K562 (cell line): Measurements from ENCODE around the gene ZNF460. TPM values are rescaled to one million over a fixed set of nuclear protein-coding genes. Genes with fewer than 3 reads are reported as not detected.

Experiments used
- BRD4 ChIP-seq: fragments of 200-600 bp; sonication (generic); IDR thresholded peaks from 2 replicates; pipeline ENCODE4 v1.6.1; 2017; ENCODE audit warnings: inconsistent platforms
- CEBPB ChIP-seq: fragments of 450-650 bp; IDR thresholded peaks from 2 replicates; pipeline ENCODE4 v1.6.1; 2016; ENCODE audit warnings: missing genetic modification characterization, missing compliant biosample characterization
- HNRNPL ChIP-seq: fragments of 200-400 bp; formaldehyde crosslinking; IDR thresholded peaks from 2 replicates; pipeline ENCODE4 v1.6.1; 2017; ENCODE audit warnings: low read depth, mild to moderate bottlenecking, low read length
- ZBED1 ChIP-seq: IDR thresholded peaks from 2 replicates; pipeline ENCODE4 v1.6.1; 2014
- ZNF76 ChIP-seq: fragments of 250-450 bp; sonication (Bioruptor Pico); IDR thresholded peaks from 2 replicates; pipeline ENCODE4 v1.4.0; 2020; ENCODE audit warnings: mild to moderate bottlenecking, moderate library complexity, borderline replicate concordance
- ZNF830 ChIP-seq: fragments of 250-450 bp; sonication (Bioruptor Pico); IDR thresholded peaks from 2 replicates; pipeline ENCODE4 v1.5.0; 2021; ENCODE audit warnings: mild to moderate bottlenecking
- polyA plus RNA-seq, 8 experiments: library from polyadenylated mRNA; depleted of rRNA in 4 of 8; stranded (reverse) in 5 of 8; unstranded in 3 of 8; fragments of >200 nt; fragmentation: Nextera tagmentation in 2 of 8; fragmentation: Illumina TruSeq in 1 of 8; extraction: Ambion mirVana in 2 of 8; extraction: Trizol in 1 of 8; gene quantifications; 2 replicates each; pipeline versions ENCODE4 v1.2.1 to v1.2.3, GENCODE V29; 2011 to 2014; ENCODE audit warnings: inconsistent platforms in 1 of 8, missing spikeins in 1 of 8
- total RNA-seq, 7 experiments: library from RNA; depleted of rRNA in 6 of 7; stranded (reverse); fragments of >200 nt in 6 of 7; fragmentation: Illumina TruSeq in 2 of 7; extraction: Trizol in 2 of 7; gene quantifications; 2 replicates each; pipeline versions ENCODE4 v1.2.1 to v1.2.3, GENCODE V29; 2011 to 2021; ENCODE audit warnings: low replicate concordance in 1 of 7
- TF ChIP-seq, protein P1 (sequence below), 2 experiments: fragments of 450-650 bp; formaldehyde crosslinking in 1 of 2; IDR thresholded peaks; 2 replicates each; pipeline versions ENCODE4 v1.4.0 to v1.6.1; 2014 to 2020; ENCODE audit warnings: mild to moderate bottlenecking in 2 of 2, borderline replicate concordance in 1 of 2, low read depth in 1 of 2
- TF ChIP-seq, protein P2 (sequence below): fragments of 250-450 bp; sonication (Bioruptor Pico); IDR thresholded peaks from 2 replicates; pipeline ENCODE4 v1.8.0; 2022; ENCODE audit warnings: inconsistent platforms, mild to moderate bottlenecking, moderate library complexity, borderline replicate concordance
- TF ChIP-seq, protein P3 (sequence below): fragments of 450-650 bp; IDR thresholded peaks from 2 replicates; pipeline ENCODE4 v1.6.1; 2016; ENCODE audit warnings: missing biosample characterization, missing genetic modification characterization
- TF ChIP-seq, protein P4 (sequence below), 2 experiments: IDR thresholded peaks in 1 of 2; conservative IDR thresholded peaks in 1 of 2; 2 replicates each; pipeline ENCODE4 v1.6.1; 2016; ENCODE audit warnings: low read depth in 2 of 2, mild to moderate bottlenecking in 1 of 2, missing compliant biosample characterization in 1 of 2, missing genetic modification characterization in 1 of 2, moderate library complexity in 1 of 2
- TF ChIP-seq, protein P5 (sequence below): sonication (generic); formaldehyde crosslinking; IDR thresholded peaks from 2 replicates; pipeline ENCODE4 v1.8.1; 2023; ENCODE audit warnings: mild to moderate bottlenecking, missing genetic modification reagents
- TF ChIP-seq, protein P6 (sequence below): fragments of 250-450 bp; sonication (Bioruptor Pico); IDR thresholded peaks from 2 replicates; pipeline ENCODE4 v1.5.0; 2021

Gene ZNF460
- total and polyA plus RNA-seq, 9 of the 15 experiments (the other 6 are each of a cell fraction or from before 2014, with no cell fraction given): 0.45 to 36.2 (median 16.6) TPM

DNA sequence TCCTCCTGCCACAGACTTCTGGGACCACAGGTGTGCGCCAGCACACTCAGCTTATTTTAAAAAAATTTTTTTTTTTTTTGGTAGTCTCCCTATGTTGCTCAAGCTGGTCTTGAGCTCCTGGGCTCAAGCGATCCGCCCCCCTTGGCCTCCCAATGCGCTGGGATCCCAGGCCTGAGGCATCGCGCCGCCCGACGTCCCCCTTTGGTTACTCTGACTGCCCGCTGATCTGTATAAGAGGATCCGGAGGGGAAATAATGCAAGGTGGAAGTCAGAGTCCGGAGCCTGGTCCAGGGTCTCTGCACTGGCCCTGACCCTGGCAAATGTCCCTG is 40.3 kb upstream of the ZNF460 start (continued):
- TF ChIP-seq, protein P1, sequence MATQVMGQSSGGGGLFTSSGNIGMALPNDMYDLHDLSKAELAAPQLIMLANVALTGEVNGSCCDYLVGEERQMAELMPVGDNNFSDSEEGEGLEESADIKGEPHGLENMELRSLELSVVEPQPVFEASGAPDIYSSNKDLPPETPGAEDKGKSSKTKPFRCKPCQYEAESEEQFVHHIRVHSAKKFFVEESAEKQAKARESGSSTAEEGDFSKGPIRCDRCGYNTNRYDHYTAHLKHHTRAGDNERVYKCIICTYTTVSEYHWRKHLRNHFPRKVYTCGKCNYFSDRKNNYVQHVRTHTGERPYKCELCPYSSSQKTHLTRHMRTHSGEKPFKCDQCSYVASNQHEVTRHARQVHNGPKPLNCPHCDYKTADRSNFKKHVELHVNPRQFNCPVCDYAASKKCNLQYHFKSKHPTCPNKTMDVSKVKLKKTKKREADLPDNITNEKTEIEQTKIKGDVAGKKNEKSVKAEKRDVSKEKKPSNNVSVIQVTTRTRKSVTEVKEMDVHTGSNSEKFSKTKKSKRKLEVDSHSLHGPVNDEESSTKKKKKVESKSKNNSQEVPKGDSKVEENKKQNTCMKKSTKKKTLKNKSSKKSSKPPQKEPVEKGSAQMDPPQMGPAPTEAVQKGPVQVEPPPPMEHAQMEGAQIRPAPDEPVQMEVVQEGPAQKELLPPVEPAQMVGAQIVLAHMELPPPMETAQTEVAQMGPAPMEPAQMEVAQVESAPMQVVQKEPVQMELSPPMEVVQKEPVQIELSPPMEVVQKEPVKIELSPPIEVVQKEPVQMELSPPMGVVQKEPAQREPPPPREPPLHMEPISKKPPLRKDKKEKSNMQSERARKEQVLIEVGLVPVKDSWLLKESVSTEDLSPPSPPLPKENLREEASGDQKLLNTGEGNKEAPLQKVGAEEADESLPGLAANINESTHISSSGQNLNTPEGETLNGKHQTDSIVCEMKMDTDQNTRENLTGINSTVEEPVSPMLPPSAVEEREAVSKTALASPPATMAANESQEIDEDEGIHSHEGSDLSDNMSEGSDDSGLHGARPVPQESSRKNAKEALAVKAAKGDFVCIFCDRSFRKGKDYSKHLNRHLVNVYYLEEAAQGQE (IDR thresholded peaks at IDR 0.05; ENCODE audit: borderline replicate concordance): no peak
- TF ChIP-seq, protein P1 (CRISPR knock-in tag; IDR thresholded peaks at IDR 0.05; ENCODE audit: low read depth): no peak
- no peak for TF ChIP-seq BRD4
- no peak for TF ChIP-seq ZNF830 (CRISPR knock-in tag)
- no peak for TF ChIP-seq HNRNPL
- TF ChIP-seq, protein P2, sequence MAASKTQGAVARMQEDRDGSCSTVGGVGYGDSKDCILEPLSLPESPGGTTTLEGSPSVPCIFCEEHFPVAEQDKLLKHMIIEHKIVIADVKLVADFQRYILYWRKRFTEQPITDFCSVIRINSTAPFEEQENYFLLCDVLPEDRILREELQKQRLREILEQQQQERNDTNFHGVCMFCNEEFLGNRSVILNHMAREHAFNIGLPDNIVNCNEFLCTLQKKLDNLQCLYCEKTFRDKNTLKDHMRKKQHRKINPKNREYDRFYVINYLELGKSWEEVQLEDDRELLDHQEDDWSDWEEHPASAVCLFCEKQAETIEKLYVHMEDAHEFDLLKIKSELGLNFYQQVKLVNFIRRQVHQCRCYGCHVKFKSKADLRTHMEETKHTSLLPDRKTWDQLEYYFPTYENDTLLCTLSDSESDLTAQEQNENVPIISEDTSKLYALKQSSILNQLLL (CRISPR knock-in tag): no peak
- TF ChIP-seq CEBPB (tag): no peak
- TF ChIP-seq, protein P3, sequence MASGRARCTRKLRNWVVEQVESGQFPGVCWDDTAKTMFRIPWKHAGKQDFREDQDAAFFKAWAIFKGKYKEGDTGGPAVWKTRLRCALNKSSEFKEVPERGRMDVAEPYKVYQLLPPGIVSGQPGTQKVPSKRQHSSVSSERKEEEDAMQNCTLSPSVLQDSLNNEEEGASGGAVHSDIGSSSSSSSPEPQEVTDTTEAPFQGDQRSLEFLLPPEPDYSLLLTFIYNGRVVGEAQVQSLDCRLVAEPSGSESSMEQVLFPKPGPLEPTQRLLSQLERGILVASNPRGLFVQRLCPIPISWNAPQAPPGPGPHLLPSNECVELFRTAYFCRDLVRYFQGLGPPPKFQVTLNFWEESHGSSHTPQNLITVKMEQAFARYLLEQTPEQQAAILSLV (tag): no peak
- TF ChIP-seq, protein P4, sequence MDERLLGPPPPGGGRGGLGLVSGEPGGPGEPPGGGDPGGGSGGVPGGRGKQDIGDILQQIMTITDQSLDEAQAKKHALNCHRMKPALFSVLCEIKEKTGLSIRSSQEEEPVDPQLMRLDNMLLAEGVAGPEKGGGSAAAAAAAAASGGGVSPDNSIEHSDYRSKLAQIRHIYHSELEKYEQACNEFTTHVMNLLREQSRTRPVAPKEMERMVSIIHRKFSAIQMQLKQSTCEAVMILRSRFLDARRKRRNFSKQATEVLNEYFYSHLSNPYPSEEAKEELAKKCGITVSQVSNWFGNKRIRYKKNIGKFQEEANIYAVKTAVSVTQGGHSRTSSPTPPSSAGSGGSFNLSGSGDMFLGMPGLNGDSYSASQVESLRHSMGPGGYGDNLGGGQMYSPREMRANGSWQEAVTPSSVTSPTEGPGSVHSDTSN (CRISPR knock-in tag; IDR thresholded peaks at IDR 0.05; ENCODE audit: low read depth): no peak
- TF ChIP-seq, protein P4 (tag; conservative IDR thresholded peaks at IDR 0.05; ENCODE audit: low read depth): no peak
- TF ChIP-seq ZBED1: no peak
- TF ChIP-seq ZNF76 (CRISPR knock-in tag): no peak
- TF ChIP-seq, protein P5, sequence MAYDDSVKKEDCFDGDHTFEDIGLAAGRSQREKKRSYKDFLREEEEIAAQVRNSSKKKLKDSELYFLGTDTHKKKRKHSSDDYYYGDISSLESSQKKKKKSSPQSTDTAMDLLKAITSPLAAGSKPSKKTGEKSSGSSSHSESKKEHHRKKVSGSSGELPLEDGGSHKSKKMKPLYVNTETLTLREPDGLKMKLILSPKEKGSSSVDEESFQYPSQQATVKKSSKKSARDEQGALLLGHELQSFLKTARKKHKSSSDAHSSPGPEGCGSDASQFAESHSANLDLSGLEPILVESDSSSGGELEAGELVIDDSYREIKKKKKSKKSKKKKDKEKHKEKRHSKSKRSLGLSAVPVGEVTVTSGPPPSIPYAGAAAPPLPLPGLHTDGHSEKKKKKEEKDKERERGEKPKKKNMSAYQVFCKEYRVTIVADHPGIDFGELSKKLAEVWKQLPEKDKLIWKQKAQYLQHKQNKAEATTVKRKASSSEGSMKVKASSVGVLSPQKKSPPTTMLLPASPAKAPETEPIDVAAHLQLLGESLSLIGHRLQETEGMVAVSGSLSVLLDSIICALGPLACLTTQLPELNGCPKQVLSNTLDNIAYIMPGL: no peak
- TF ChIP-seq, protein P6, sequence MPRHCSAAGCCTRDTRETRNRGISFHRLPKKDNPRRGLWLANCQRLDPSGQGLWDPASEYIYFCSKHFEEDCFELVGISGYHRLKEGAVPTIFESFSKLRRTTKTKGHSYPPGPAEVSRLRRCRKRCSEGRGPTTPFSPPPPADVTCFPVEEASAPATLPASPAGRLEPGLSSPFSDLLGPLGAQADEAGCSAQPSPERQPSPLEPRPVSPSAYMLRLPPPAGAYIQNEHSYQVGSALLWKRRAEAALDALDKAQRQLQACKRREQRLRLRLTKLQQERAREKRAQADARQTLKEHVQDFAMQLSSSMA (CRISPR knock-in tag): no peak
- TF ChIP-seq, all 486 proteins: peak for 0
